H1 (cell line): ENCODE results near the gene LMAN1. TPM values are rescaled to one million over a fixed set of nuclear protein-coding genes. Genes with fewer than 3 reads are reported as not detected.

Source experiments
- CTCF ChIA-PET: fragments of 300-600 bp; sonication (Branson Sonifier 250); formaldehyde crosslinking; loops from one replicate; lab custom pipeline; 2021; ENCODE audit not compliant: partially characterized antibody; lab: Charles Lee
- POLR2A ChIA-PET: fragments of 300-600 bp; sonication (Branson Sonifier 250); formaldehyde crosslinking; loops from one replicate; lab custom pipeline; 2021; ENCODE audit warnings: inconsistent platforms; ENCODE audit not compliant: partially characterized antibody; lab: Charles Lee
- DNase-seq, 2 experiments: peaks; one replicate each; pipeline versions ENCODE4 v3.0.0 to v3.0.0-alpha.2; 2010 to 2022; ENCODE audit warnings: low spot score in 2 of 2, low read depth in 1 of 2, mixed read lengths in 1 of 2
- FAIRE-seq: peaks from 2 replicates; lab custom pipeline; 2011; peaks lifted over from hg19 to GRCh38; lab: Jason Lieb, UNC
- H2AFZ ChIP-seq: 2 replicates; pipeline ENCODE4 v1.8.1; 2012; ENCODE audit warnings: low read length, inconsistent platforms
- H2AK5ac ChIP-seq: 2 replicates; pipeline ENCODE4 v1.6.1; 2013; ENCODE audit warnings: low read depth, low read length
- H2BK120ac ChIP-seq: replicated peaks from 2 replicates; pipeline ENCODE3; 2013; ENCODE audit warnings: low read depth, low read length, inconsistent platforms
- H2BK12ac ChIP-seq: 2 replicates; pipeline ENCODE4 v1.6.1; 2013; ENCODE audit warnings: low read depth, low read length
- H2BK15ac ChIP-seq: 2 replicates; pipeline ENCODE4 v1.6.1; 2013; ENCODE audit warnings: low read length
- H2BK20ac ChIP-seq: 2 replicates; pipeline ENCODE4 v1.6.1; 2013; ENCODE audit warnings: low read length
- H2BK5ac ChIP-seq: 2 replicates; pipeline ENCODE4 v1.6.1; 2013; ENCODE audit warnings: low read depth, low read length
- H3K14ac ChIP-seq: 2 replicates; pipeline ENCODE4 v1.6.1; 2013; ENCODE audit warnings: inconsistent platforms; ENCODE audit not compliant: insufficient read length
- H3K18ac ChIP-seq: 2 replicates; pipeline ENCODE4 v1.6.1; 2013; ENCODE audit warnings: low read length; ENCODE audit errors: extremely low read depth
- H3K23ac ChIP-seq: 2 replicates; pipeline ENCODE4 v1.6.1; 2013; ENCODE audit warnings: inconsistent platforms; ENCODE audit not compliant: insufficient read length
- H3K23me2 ChIP-seq: 2 replicates; pipeline ENCODE4 v1.6.1; 2013; ENCODE audit warnings: low read depth, low read length
- H3K27ac ChIP-seq: 2 replicates; pipeline ENCODE4 v1.6.1; 2011; ENCODE audit warnings: low read depth, low read length, inconsistent platforms
- H3K27me3 ChIP-seq, 4 experiments: replicated peaks in 1 of 4; 1 replicate in 1 of 4; 2 replicates in 3 of 4; pipeline versions ENCODE4 v1.6.1 to v1.8.1; 2011 to 2013; ENCODE audit warnings: low read length in 3 of 4, mild to moderate bottlenecking in 3 of 4, inconsistent platforms in 2 of 4, mixed read lengths in 2 of 4, moderate library complexity in 1 of 4; ENCODE audit not compliant: control insufficient read depth in 3 of 4, insufficient read depth in 3 of 4; ENCODE audit errors: extremely low read depth in 1 of 4
- H3K36me3 ChIP-seq, 4 experiments: 2 replicates each; pipeline versions ENCODE4 v1.6.1 to v1.8.1; 2011 to 2013; ENCODE audit warnings: mild to moderate bottlenecking in 4 of 4, low read length in 3 of 4, moderate library complexity in 2 of 4, control low read depth in 1 of 4, inconsistent platforms in 1 of 4; ENCODE audit not compliant: insufficient read depth in 4 of 4, control insufficient read depth in 2 of 4
- H3K4ac ChIP-seq: replicated peaks from 2 replicates; pipeline ENCODE3; 2013; ENCODE audit warnings: low read length, low read depth, mixed read lengths, inconsistent platforms; ENCODE audit not compliant: insufficient read length
- H3K4me1 ChIP-seq, 4 experiments: replicated peaks in 1 of 4; 1 replicate in 1 of 4; 2 replicates in 3 of 4; pipeline versions ENCODE4 v1.6.1 to v1.8.1; 2011 to 2013; ENCODE audit warnings: low read length in 3 of 4, inconsistent platforms in 2 of 4, mixed read lengths in 1 of 4; ENCODE audit not compliant: insufficient read depth in 4 of 4, control insufficient read depth in 3 of 4
- H3K4me2 ChIP-seq, 2 experiments: 2 replicates each; pipeline versions ENCODE4 v1.6.1 to v1.8.1; 2011 to 2013; ENCODE audit warnings: low read depth in 2 of 2, low read length in 2 of 2, control low read depth in 1 of 2, inconsistent platforms in 1 of 2, mild to moderate bottlenecking in 1 of 2; ENCODE audit not compliant: insufficient read depth in 1 of 2
- H3K4me3 ChIP-seq, 4 experiments: fragments of 200-600, 300-600 bp in 1 of 4; sonication (generic), shearing (Covaris generic), sonication (Bioruptor Twin) in 1 of 4; 2 replicates each; pipeline versions ENCODE4 v1.5.1 to v1.8.1; 2011 to 2016; ENCODE audit warnings: low read length in 4 of 4, low read depth in 3 of 4, control low read depth in 2 of 4, inconsistent platforms in 2 of 4, mild to moderate bottlenecking in 2 of 4, mixed read lengths in 1 of 4, moderate library complexity in 1 of 4; ENCODE audit not compliant: insufficient read depth in 2 of 4; ENCODE audit errors: extremely low read depth in 1 of 4
- H3K56ac ChIP-seq: replicated peaks from 2 replicates; pipeline ENCODE3; 2013; ENCODE audit warnings: low read depth, mild to moderate bottlenecking, mixed read lengths, low read length, inconsistent platforms; ENCODE audit not compliant: insufficient read length
- H3K79me1 ChIP-seq: 2 replicates; pipeline ENCODE4 v1.6.1; 2013; ENCODE audit warnings: low read depth, low read length, control low read depth
- H3K79me2 ChIP-seq, 2 experiments: 2 replicates each; pipeline versions ENCODE4 v1.6.1 to v1.8.1; 2012 to 2013; ENCODE audit warnings: low read length in 2 of 2, mild to moderate bottlenecking in 2 of 2, inconsistent platforms in 1 of 2; ENCODE audit not compliant: insufficient read depth in 2 of 2, control insufficient read depth in 1 of 2
- H3K9ac ChIP-seq, 4 experiments: replicated peaks in 1 of 4; 1 replicate in 1 of 4; 2 replicates in 3 of 4; pipeline versions ENCODE4 v1.6.1 to v1.8.1; 2011 to 2013; ENCODE audit warnings: low read depth in 3 of 4, low read length in 3 of 4, control low read depth in 2 of 4, mild to moderate bottlenecking in 2 of 4, moderate library complexity in 2 of 4, inconsistent platforms in 1 of 4; ENCODE audit errors: extremely low read depth in 1 of 4
- H3K9me3 ChIP-seq, 2 experiments: 2 replicates each; pipeline versions ENCODE4 v1.6.1 to v1.8.1; 2012 to 2013; ENCODE audit warnings: mild to moderate bottlenecking in 2 of 2, moderate library complexity in 2 of 2, control low read depth in 1 of 2, inconsistent platforms in 1 of 2, low read depth in 1 of 2, low read length in 1 of 2, mixed read lengths in 1 of 2; ENCODE audit not compliant: insufficient read depth in 2 of 2
- H4K20me1 ChIP-seq, 2 experiments: replicated peaks in 1 of 2; 2 replicates each; pipeline versions ENCODE3 to v1.8.1; 2011 to 2013; ENCODE audit warnings: inconsistent platforms in 2 of 2, low read length in 2 of 2, mild to moderate bottlenecking in 1 of 2; ENCODE audit not compliant: insufficient read depth in 2 of 2, control insufficient read depth in 1 of 2
- H4K5ac ChIP-seq: 2 replicates; pipeline ENCODE4 v1.6.1; 2013; ENCODE audit warnings: low read length, low read depth, mixed read lengths, inconsistent platforms; ENCODE audit not compliant: insufficient read length
- H4K8ac ChIP-seq: 2 replicates; pipeline ENCODE4 v1.8.0; 2013; ENCODE audit warnings: mild to moderate bottlenecking, moderate library complexity, low read length, inconsistent platforms; ENCODE audit not compliant: insufficient read depth; ENCODE audit errors: extremely low read depth
- H4K91ac ChIP-seq: replicated peaks from 2 replicates; pipeline ENCODE3; 2013; ENCODE audit warnings: low read length, mixed read lengths, inconsistent platforms; ENCODE audit not compliant: insufficient read length
- CEBPB ChIP-seq: IDR thresholded peaks from 2 replicates; pipeline ENCODE4 v1.6.1; 2012; ENCODE audit warnings: low read depth, low read length
- CHD2 ChIP-seq: IDR thresholded peaks from 2 replicates; pipeline ENCODE4 v1.6.1; 2012; ENCODE audit warnings: low read length, improper control_type of control experiment
- CREB1 ChIP-seq: IDR thresholded peaks from 2 replicates; pipeline ENCODE4 v1.6.1; 2012; ENCODE audit warnings: inconsistent platforms
- CTCF ChIP-seq, 3 experiments: IDR thresholded peaks; 1 replicate in 2 of 3; 2 replicates in 1 of 3; pipeline versions ENCODE4 v1.5.1 to v1.6.1; 2011; ENCODE audit warnings: low read length in 3 of 3, mild to moderate bottlenecking in 3 of 3, inconsistent platforms in 2 of 3, low read depth in 1 of 3, moderate library complexity in 1 of 3; ENCODE audit not compliant: insufficient read depth in 1 of 3; ENCODE audit errors: control extremely low read depth in 1 of 3
- KDM1A ChIP-seq: fragments of 200-600, 300-600 bp; sonication (generic); IDR thresholded peaks from 2 replicates; pipeline ENCODE4 v1.7.1; 2016; ENCODE audit warnings: mild to moderate bottlenecking, low read length, borderline replicate concordance
- KDM5A ChIP-seq: fragments of 200-600 bp; IDR thresholded peaks from 2 replicates; pipeline ENCODE4 v1.7.1; 2012; ENCODE audit warnings: mild to moderate bottlenecking, low read length, inconsistent platforms, mixed read lengths
- MAFK ChIP-seq: IDR thresholded peaks from 2 replicates; pipeline ENCODE4 v1.6.1; 2012; ENCODE audit warnings: low read depth, mild to moderate bottlenecking, improper control_type of control experiment, low read length
- SP1 ChIP-seq: IDR thresholded peaks from 2 replicates; pipeline ENCODE4 v1.6.1; 2011; ENCODE audit warnings: low read depth, low read length
- SRF ChIP-seq: IDR thresholded peaks from 2 replicates; pipeline ENCODE4 v1.6.1; 2011; ENCODE audit warnings: mild to moderate bottlenecking, low read depth, low read length, moderate library complexity
- SUZ12 ChIP-seq: fragments of 200-600 bp; sonication (generic); IDR thresholded peaks from 2 replicates; pipeline ENCODE4 v1.6.1; 2012; ENCODE audit warnings: mild to moderate bottlenecking, inconsistent platforms, low read length, moderate library complexity, mixed read lengths
- TAF7 ChIP-seq: optimal IDR thresholded peaks from 2 replicates; pipeline ENCODE3; 2011; ENCODE audit warnings: low read depth, mild to moderate bottlenecking, inconsistent platforms, low read length, moderate library complexity, borderline replicate concordance
- TEAD4 ChIP-seq: IDR thresholded peaks from 2 replicates; pipeline ENCODE4 v1.6.1; 2012; ENCODE audit warnings: low read depth, low read length, inconsistent platforms, mixed read lengths
- WGBS, 2 experiments: shearing (Covaris generic) in 1 of 2; methylation state at CpG; one replicate each; pipeline versions ENCODE4 v1.1.6 to v1.1.7; 2013 to 2015; ENCODE audit warnings: low lambda C conversion rate in 2 of 2, mixed read lengths in 2 of 2, inconsistent platforms in 1 of 2, low coverage in 1 of 2, missing lambda C conversion rate in 1 of 2; ENCODE audit not compliant: insufficient replicate concordance in 2 of 2, insufficient coverage in 1 of 2, insufficient read length in 1 of 2; ENCODE audit errors: extremely low coverage in 1 of 2, missing lambda C conversion rate in 1 of 2; 5-methylcytosine and 5-hydroxymethylcytosine counted together
- polyA plus RNA-seq, 7 experiments: library from polyadenylated mRNA; depleted of rRNA in 3 of 7; stranded (reverse) in 5 of 7; unstranded in 2 of 7; fragments of >200 nt in 5 of 7; fragments of 200-250 nt in 2 of 7; gene quantifications; 1 replicate in 5 of 7; 2 replicates in 1 of 7; 4 replicates in 1 of 7; pipeline versions ENCODE4 v1.2.1 to v1.2.3, GENCODE V29; 2011 to 2013; ENCODE audit warnings: missing spikeins in 2 of 7, mixed read lengths in 2 of 7
- total RNA-seq: library from RNA; stranded (reverse); fragmentation: NEBNext Ultra II Directional; extraction: Animal tissue kit (Norgen Biotek cat#: 25700); gene quantifications from 2 replicates; pipeline ENCODE4 v1.2.1, GENCODE V29; 2021

LMAN1 gene
- total and polyA plus RNA-seq, 2 of the 8 experiments (the other 6 are each of a cell fraction or from before 2014, with no cell fraction given) = 20.3 to 73.6 TPM

GRCh38 chr18:59353079-59353680 is 5.9 kb downstream of the LMAN1 start:
- Histone ChIP-seq H3K9ac (no peak overlapping the region), H3K4me3 (no peak overlapping the region), H2AK5ac (no peak overlapping the region), H3K18ac (no peak overlapping the region), H4K5ac (no peak overlapping the region), H3K4me2 (no peak overlapping the region), H2BK12ac (no peak overlapping the region), H3K79me1 (no peaks in the 10 kb centered on the region), H2BK20ac (no peak overlapping the region), H3K4me1 (no peaks in the 10 kb centered on the region; a peak in 2 of 7 replicates), H4K91ac (no peak overlapping the region), H2BK120ac (no peak overlapping the region), H3K14ac (no peak overlapping the region), H3K9me3 (no peaks in the 10 kb centered on the region), H2BK5ac (no peak overlapping the region), H3K27ac (no peak overlapping the region), H3K79me2 (peaks cover 0 to 23% of the 10 kb centered on the region in 2 experiments; a peak in 3 of 4 replicates), H2BK15ac (no peak overlapping the region), H3K23me2 (no peaks in the 10 kb centered on the region), H4K8ac (no peak overlapping the region), H3K27me3 (no peaks in the 10 kb centered on the region), H2AFZ (no peak overlapping the region), H3K36me3 (peaks cover 25 to 74% (median 53%) of the 10 kb centered on the region in 4 experiments), H3K23ac (no peak overlapping the region), H3K56ac (no peak overlapping the region), H4K20me1 (peaks cover 0 to 8% of the 10 kb centered on the region in 2 experiments), H3K4ac (no peak overlapping the region)
- no peak for FAIRE-seq
- WGBS, 2 experiments = 94% methylated on average over 4 of the region's 4 CpGs; no CpG with 5 or more reads in 1 of the 2 experiments
- DNase-seq = no peak
- POLR2A ChIA-PET = interaction anchor here (0.6 to 1.2 kb wide), 2 partner anchors 19 to 39 kb away, joined by 3 read pairs; no protein-coding TSS in a partner anchor
- CTCF ChIA-PET = interaction anchor here (0.7 to 4.3 kb wide), 4 partner anchors 45 to 203 kb away, joined by 3 to 21 read pairs (median 10); no protein-coding TSS in a partner anchor
- TF ChIP-seq MAFK (no peak), KDM5A (no peak), CTCF (IDR thresholded peaks at IDR 0.05; ENCODE audit: control extremely low read depth in 1 of 3, insufficient read depth in 1 of 3, low read depth in 1 of 3, low read length in 3 of 3) (no peak), CEBPB (no peak), SRF (no peak), KDM1A (no peak), SUZ12 (no peak), CHD2 (no peak), SP1 (no peak), TAF7 (no peak), TEAD4 (no peak), CREB1 (no peak)
